HCT116 (cell line): ENCODE results near the gene USP21. TPM values are rescaled to one million over a fixed set of nuclear protein-coding genes. Genes with fewer than 3 reads are reported as not detected.

Experiments used
- ATAC-seq: fragments of 200-7000 bp; cut with Tn5 transposase; 2 replicates; pipeline ENCODE4 v1.9.1; 2020; ENCODE audit warnings: mild to moderate bottlenecking, moderate library complexity
- BruUV-seq: library from RNA; stranded (reverse); fragments of 400-500 nt; replicated peaks from 2 replicates; lab custom pipeline; 2021; lab: Mats Ljungman, UMichigan
- CTCF ChIA-PET: fragments of 300-600 bp; sonication (Branson Sonifier 250); formaldehyde crosslinking; loops from one replicate; lab custom pipeline; 2021; ENCODE audit warnings: antibody characterized with exemption; lab: Charles Lee
- POLR2A ChIA-PET: fragments of 300-600, 350-600 bp; sonication (Branson Sonifier 250); formaldehyde crosslinking; loops from one replicate; lab custom pipeline; 2021; ENCODE audit warnings: antibody characterized with exemption; lab: Charles Lee
- RAD21 ChIA-PET, 2 experiments: fragments of 300-600 bp; sonication (Branson Sonifier 250); formaldehyde crosslinking; loops; one replicate each; lab custom pipeline; 2023; ENCODE audit warnings: low total read pairs in 2 of 2; ENCODE audit not compliant: uncharacterized antibody in 2 of 2, unreplicated experiment in 2 of 2, low non-redundant PET in 1 of 2; lab: Charles Lee
- DNase-seq: peaks from one replicate; pipeline ENCODE4 v3.0.0-alpha.2; 2010; ENCODE audit warnings: low read depth, low spot score
- H2AFZ ChIP-seq: fragments of 200-600 bp; shearing (Covaris generic), sonication (generic); 2 replicates; pipeline ENCODE4 v1.6.1; 2017; ENCODE audit warnings: low read depth, mixed run types, mixed read lengths, antibody characterized with exemption, low read length; ENCODE audit not compliant: poor library complexity, severe bottlenecking
- H3K27ac ChIP-seq: 2 replicates; pipeline ENCODE4 v1.5.1; 2012; ENCODE audit warnings: low read depth, low read length
- H3K27me3 ChIP-seq: fragments of 200-600 bp; sonication (generic); 2 replicates; pipeline ENCODE4 v1.6.1; 2016; ENCODE audit warnings: mixed run types, low read length, mixed read lengths; ENCODE audit not compliant: insufficient read depth
- H3K36me3 ChIP-seq, 2 experiments: fragments of 200-500 bp in 1 of 2; fragments of 200-600 bp in 1 of 2; sonication (Bioruptor generic) in 1 of 2; sonication (generic) in 1 of 2; 2 replicates each; pipeline versions ENCODE4 v1.5.1 to v1.6.1; 2014 to 2016; ENCODE audit warnings: low read length in 2 of 2, inconsistent platforms in 1 of 2, mixed read lengths in 1 of 2, mixed run types in 1 of 2; ENCODE audit not compliant: insufficient read depth in 2 of 2, control insufficient read depth in 1 of 2
- H3K4me1 ChIP-seq, 2 experiments: fragments of 200-600 bp in 1 of 2; sonication (generic) in 1 of 2; 2 replicates each; pipeline versions ENCODE4 v1.5.1 to v1.6.1; 2012 to 2017; ENCODE audit warnings: low read length in 2 of 2, inconsistent platforms in 1 of 2, mild to moderate bottlenecking in 1 of 2, mixed read lengths in 1 of 2, mixed run types in 1 of 2, moderate library complexity in 1 of 2; ENCODE audit not compliant: insufficient read depth in 2 of 2, control insufficient read depth in 1 of 2
- H3K4me2 ChIP-seq: fragments of 200-600 bp; sonication (generic); 2 replicates; pipeline ENCODE4 v1.6.1; 2017; ENCODE audit warnings: mixed run types, low read length, mixed read lengths
- H3K4me3 ChIP-seq, 2 experiments: fragments of 200-600 bp in 1 of 2; sonication (generic) in 1 of 2; replicated peaks in 1 of 2; 2 replicates each; pipeline ENCODE4 v1.5.1; 2011 to 2016; ENCODE audit warnings: low read length in 2 of 2, control low read depth in 1 of 2, low read depth in 1 of 2, mild to moderate bottlenecking in 1 of 2, mixed read lengths in 1 of 2, mixed run types in 1 of 2
- H3K79me2 ChIP-seq: fragments of 200-600 bp; sonication (generic); 2 replicates; pipeline ENCODE4 v1.6.1; 2017; ENCODE audit warnings: mild to moderate bottlenecking, mixed run types, low read length, moderate library complexity, mixed read lengths; ENCODE audit not compliant: insufficient read depth
- H3K9ac ChIP-seq: fragments of 200-600 bp; sonication (generic); 2 replicates; pipeline ENCODE4 v1.6.1; 2016; ENCODE audit warnings: low read length, mixed read lengths
- H3K9me2 ChIP-seq: fragments of 200-600 bp; sonication (generic), shearing (Covaris generic); 2 replicates; pipeline ENCODE4 v1.6.1; 2017; ENCODE audit warnings: mixed run types, mild to moderate bottlenecking, moderate library complexity; ENCODE audit not compliant: insufficient read depth
- H3K9me3 ChIP-seq, 2 experiments: fragments of 200-500 bp in 1 of 2; fragments of 200-600 bp in 1 of 2; sonication (Bioruptor generic) in 1 of 2; sonication (generic) in 1 of 2; 2 replicates each; pipeline ENCODE4 v1.6.1; 2014 to 2017; ENCODE audit warnings: low read length in 2 of 2, mixed read lengths in 2 of 2, inconsistent platforms in 1 of 2, low read depth in 1 of 2, mild to moderate bottlenecking in 1 of 2, mixed run types in 1 of 2, moderate library complexity in 1 of 2; ENCODE audit not compliant: control insufficient read depth in 1 of 2, insufficient read depth in 1 of 2
- H4K20me1 ChIP-seq: fragments of 200-600 bp; sonication (generic), shearing (Covaris generic); 2 replicates; pipeline ENCODE4 v1.6.1; 2017; ENCODE audit warnings: mixed run types, mild to moderate bottlenecking, moderate library complexity; ENCODE audit not compliant: insufficient read depth
- CBX3 ChIP-seq: IDR thresholded peaks from 2 replicates; pipeline ENCODE4 v1.6.1; 2012; ENCODE audit warnings: low read depth
- CEBPB ChIP-seq: IDR thresholded peaks from 2 replicates; pipeline ENCODE4 v1.6.1; 2012; ENCODE audit warnings: low read depth
- CTCF ChIP-seq, 3 experiments: fragments of 200-600 bp in 1 of 3; sonication (generic) in 1 of 3; IDR thresholded peaks in 2 of 3; conservative IDR thresholded peaks in 1 of 3; 2 replicates each; pipeline ENCODE4 v1.5.1; 2012 to 2017; ENCODE audit warnings: low read depth in 2 of 3, low read length in 2 of 3, antibody characterized with exemption in 1 of 3, borderline replicate concordance in 1 of 3, control low read depth in 1 of 3, mild to moderate bottlenecking in 1 of 3, mixed read lengths in 1 of 3, mixed run types in 1 of 3, moderate library complexity in 1 of 3; ENCODE audit not compliant: insufficient read depth in 1 of 3
- EGR1 ChIP-seq: IDR thresholded peaks from 2 replicates; pipeline ENCODE4 v1.6.1; 2012; ENCODE audit warnings: low read depth
- ELF1 ChIP-seq: IDR thresholded peaks from 2 replicates; pipeline ENCODE4 v1.6.1; 2012; ENCODE audit warnings: low read depth, borderline replicate concordance
- FOSL1 ChIP-seq: IDR thresholded peaks from 2 replicates; pipeline ENCODE4 v1.6.1; 2012; ENCODE audit warnings: low read depth
- REST ChIP-seq: IDR thresholded peaks from 2 replicates; pipeline ENCODE4 v1.6.1; 2012; ENCODE audit warnings: low read depth
- SIN3A ChIP-seq: IDR thresholded peaks from 2 replicates; pipeline ENCODE4 v1.6.1; 2012; ENCODE audit warnings: low read depth
- SRF ChIP-seq: IDR thresholded peaks from 2 replicates; pipeline ENCODE4 v1.6.1; 2012; ENCODE audit warnings: low read depth
- TCF7L2 ChIP-seq: IDR thresholded peaks from 2 replicates; pipeline ENCODE4 v1.7.0; 2011; ENCODE audit warnings: borderline replicate concordance, inconsistent platforms; ENCODE audit not compliant: insufficient read depth, insufficient read length; ENCODE audit errors: extremely low read depth
- YY1 ChIP-seq: IDR thresholded peaks from 2 replicates; pipeline ENCODE4 v1.6.1; 2011; ENCODE audit warnings: low read length, low read depth, moderate library complexity, mild to moderate bottlenecking; ENCODE audit not compliant: insufficient replicate concordance; ENCODE audit errors: extremely low read depth
- ZBTB33 ChIP-seq: IDR thresholded peaks from 2 replicates; pipeline ENCODE4 v1.6.1; 2011; ENCODE audit warnings: mild to moderate bottlenecking, low read length, moderate library complexity; ENCODE audit not compliant: insufficient replicate concordance; ENCODE audit errors: extremely low read depth
- ZFX ChIP-seq: fragments of 450-650 bp; IDR thresholded peaks from 2 replicates; pipeline ENCODE4 v1.6.1; 2017
- ZNF274 ChIP-seq: fragments of 200-500 bp; sonication (Bioruptor generic); IDR thresholded peaks from 2 replicates; pipeline ENCODE4 v1.6.1; 2014; ENCODE audit warnings: mild to moderate bottlenecking, low read depth, low read length, inconsistent platforms
- intact Hi-C: fragments of 100-400 bp; cut with micrococcal nuclease; formaldehyde crosslinking; loops from 2 replicates; pipeline ENCODE4 v1.10.0; 2022
- total RNA-seq: library from RNA; stranded (reverse); gene quantifications from one replicate; pipeline ENCODE4 v1.2.1, GENCODE V29; 2021; ENCODE audit not compliant: unreplicated experiment

Gene USP21
- total RNA-seq, 1 experiment from 2014 or later = 22.1 TPM

- TF ChIP-seq YY1 (no peak), CEBPB (no peak), REST (no peak), EGR1 (no peak), ZFX (no peak), TCF7L2 (no peak), FOSL1 (no peak), ZBTB33 (no peak), CBX3 (no peak), SIN3A (no peak), ZNF274 (no peak), ELF1 (no peak), CTCF (IDR thresholded peaks at IDR 0.05 in 2 of 3, conservative IDR thresholded peaks at IDR 0.05 in 1 of 3; ENCODE audit: borderline replicate concordance in 1 of 3, insufficient read depth in 1 of 3, low read depth in 2 of 3, low read length in 2 of 3) (no peak), SRF (no peak)
- TF ChIP-seq, all 23 proteins: peak for 0
- ATAC-seq (no peak), DNase-seq (no peak)
- intact Hi-C loops = no loop called here
- Histone ChIP-seq H3K79me2 (peaks cover 29% of the 10 kb centered on the region), H4K20me1 (no peaks in the 10 kb centered on the region), H3K36me3 (peaks cover 42 to 55% of the 10 kb centered on the region in 2 experiments), H3K9me3 (no peaks in the 10 kb centered on the region), H3K4me3 (no peak overlapping the region), H3K4me1 (peaks cover 4 to 25% of the 10 kb centered on the region in 2 experiments; a peak in 3 of 4 replicates), H3K27me3 (no peaks in the 10 kb centered on the region), H3K9me2 (no peaks in the 10 kb centered on the region), H3K9ac (no peak overlapping the region), H3K27ac (no peak overlapping the region), H3K4me2 (no peak overlapping the region), H2AFZ (no peak overlapping the region)
- CTCF ChIA-PET = no interaction called here
- BruUV-seq = no TSS peak
- RAD21 ChIA-PET = no interaction called here
- POLR2A ChIA-PET = interaction anchor here (0.6 kb wide), 1 partner anchor 12 kb away, joined by 3 read pairs; no protein-coding TSS in a partner anchor
Measured at GRCh38 chr1:161206411-161207140, 47.3 kb downstream of the USP21 start.
